ENCODE results near the gene CCDC74B.
A peak's percentile ranks its signal among the peaks of the same experiment; 100 is the strongest.
"Not testable (repeated sequence)": the region's sequence is repeated elsewhere in the genome, so short reads cannot be mapped to it uniquely, and the experiment has no call there.

CCDC74B gene

DNA sequence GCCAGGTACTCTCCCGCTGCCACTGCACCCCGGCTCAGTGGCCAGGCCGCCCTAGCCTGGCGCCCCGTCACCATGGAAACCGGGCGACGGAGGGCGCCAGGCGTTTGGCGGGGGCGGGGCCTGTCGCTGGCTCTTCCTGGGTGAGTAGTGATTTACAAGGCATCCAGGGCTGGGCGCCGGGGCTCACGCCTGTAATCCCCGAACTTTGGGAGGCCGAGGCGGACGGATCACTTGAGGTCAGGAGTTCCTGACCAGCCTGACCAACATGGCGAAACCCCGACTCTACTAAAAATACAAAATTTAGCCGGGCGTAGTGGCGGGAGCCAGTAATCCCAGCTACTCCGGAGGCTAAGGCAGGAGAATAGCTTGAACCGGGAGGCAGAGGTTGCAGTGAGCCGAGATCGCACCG, at the start of gene CCDC74B:
Gene CCDC74B, minus strand, starts transcription at position 107 of the 409 bp plus-strand sequence. CDS start 116 bp downstream, outside the sequence.
- in situ Hi-C loops (cut with HindIII; ENCODE audit: low pct_ligation_motif_present, low sequenced_read_pairs); DNase-seq; H3K36me3 ChIP-seq (replicated peaks); H3K27ac ChIP-seq; H3K27me3 ChIP-seq (replicated peaks): not testable (repeated sequence)
- peak within 1 kb of the TSS; percentile 51 for H3K4me3 ChIP-seq (ENCODE audit: low read depth, low read length)

DNA sequence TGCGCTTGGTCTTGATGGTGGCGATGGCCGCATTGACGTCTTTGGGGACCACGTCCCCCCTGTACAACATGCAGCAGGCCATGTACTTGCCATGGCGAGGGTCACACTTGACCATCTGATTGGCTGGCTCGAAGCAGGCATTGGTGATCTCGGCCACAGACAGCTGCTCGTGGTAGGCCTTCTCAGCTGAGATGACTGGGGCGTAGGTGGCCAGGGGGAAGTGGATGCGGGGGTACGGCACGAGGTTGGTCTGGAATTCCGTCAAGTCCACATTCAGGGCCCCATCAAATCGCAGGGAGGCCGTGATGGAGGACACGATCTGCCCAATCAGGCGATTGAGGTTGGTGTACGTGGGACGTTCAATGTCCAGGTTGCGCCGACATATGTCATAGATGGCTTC, 48.9 kb upstream of the CCDC74B start:
- DNase-seq; H3K27ac ChIP-seq; H3K36me3 ChIP-seq (replicated peaks); in situ Hi-C loops (cut with HindIII; ENCODE audit: low pct_ligation_motif_present, low sequenced_read_pairs); H3K27me3 ChIP-seq (replicated peaks); H3K4me3 ChIP-seq (ENCODE audit: low read depth, low read length): not testable (repeated sequence)

DNA sequence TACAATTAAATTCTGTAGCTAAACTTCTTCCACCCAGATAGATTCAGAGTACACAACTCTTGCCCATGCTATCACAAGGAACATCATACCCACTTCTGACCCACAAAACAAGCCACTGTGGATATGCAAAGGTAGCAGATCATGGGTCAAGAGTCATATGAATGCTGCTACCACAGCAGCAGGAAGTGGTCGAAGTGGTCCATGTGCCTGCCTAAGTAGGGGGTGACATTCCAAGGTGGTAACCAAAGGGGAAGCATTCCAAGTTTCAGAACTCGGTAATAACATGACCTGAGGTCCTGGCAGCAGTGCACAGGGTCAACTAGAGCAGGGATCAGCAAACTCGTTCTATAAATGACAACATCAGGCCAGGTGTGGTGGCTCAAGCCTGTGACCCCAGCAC, 47.5 kb upstream of the CCDC74B start:
- DNase-seq; H3K27me3 ChIP-seq (replicated peaks); H3K27ac ChIP-seq; H3K4me3 ChIP-seq (ENCODE audit: low read depth, low read length); H3K36me3 ChIP-seq (replicated peaks); in situ Hi-C loops (cut with HindIII; ENCODE audit: low pct_ligation_motif_present, low sequenced_read_pairs): not testable (repeated sequence)

DNA sequence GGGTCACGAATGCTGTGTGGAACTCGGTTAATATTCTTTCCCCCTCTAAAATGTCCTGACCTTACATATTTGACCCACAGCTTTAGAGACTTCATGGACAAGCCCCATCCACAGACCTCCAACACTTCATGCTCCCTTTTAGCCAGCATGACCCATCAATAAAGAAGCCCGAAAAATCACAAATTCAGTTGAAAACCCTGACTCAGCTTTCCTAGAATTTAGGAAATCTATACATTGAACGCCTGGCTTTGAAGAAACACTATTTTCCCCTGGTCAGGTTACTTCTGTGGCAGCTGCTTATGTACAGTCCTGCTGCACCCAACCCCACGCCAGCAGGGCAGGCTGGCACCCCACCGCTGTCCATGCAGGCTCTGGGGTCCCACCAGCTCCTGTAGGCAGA, 46.4 kb upstream of the CCDC74B start:
- in situ Hi-C loops (cut with HindIII; ENCODE audit: low pct_ligation_motif_present, low sequenced_read_pairs); H3K27ac ChIP-seq; H3K36me3 ChIP-seq (replicated peaks): not testable (repeated sequence)

DNA sequence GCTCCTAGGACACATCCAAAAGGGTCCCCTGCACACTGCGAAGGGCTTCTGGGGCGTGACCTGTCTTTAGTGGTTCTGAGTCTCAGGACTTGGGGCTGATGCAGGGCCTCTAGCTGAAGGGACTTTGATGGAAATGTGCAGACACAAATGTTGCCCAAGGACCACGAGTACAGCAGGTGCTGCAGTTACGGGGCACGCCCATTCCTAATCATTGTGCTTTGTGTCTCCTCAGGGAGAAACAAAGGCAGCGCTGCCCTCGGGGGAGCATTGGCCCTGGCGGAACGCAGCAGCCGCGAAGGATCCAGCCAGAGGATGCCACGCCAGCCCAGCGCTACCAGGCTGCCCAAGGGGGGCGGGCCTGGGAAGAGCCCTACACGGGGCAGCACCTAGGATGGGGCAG, 45.3 kb upstream of the CCDC74B start:
- DNase-seq, result no peak
- TF ChIP-seq, protein P1, sequence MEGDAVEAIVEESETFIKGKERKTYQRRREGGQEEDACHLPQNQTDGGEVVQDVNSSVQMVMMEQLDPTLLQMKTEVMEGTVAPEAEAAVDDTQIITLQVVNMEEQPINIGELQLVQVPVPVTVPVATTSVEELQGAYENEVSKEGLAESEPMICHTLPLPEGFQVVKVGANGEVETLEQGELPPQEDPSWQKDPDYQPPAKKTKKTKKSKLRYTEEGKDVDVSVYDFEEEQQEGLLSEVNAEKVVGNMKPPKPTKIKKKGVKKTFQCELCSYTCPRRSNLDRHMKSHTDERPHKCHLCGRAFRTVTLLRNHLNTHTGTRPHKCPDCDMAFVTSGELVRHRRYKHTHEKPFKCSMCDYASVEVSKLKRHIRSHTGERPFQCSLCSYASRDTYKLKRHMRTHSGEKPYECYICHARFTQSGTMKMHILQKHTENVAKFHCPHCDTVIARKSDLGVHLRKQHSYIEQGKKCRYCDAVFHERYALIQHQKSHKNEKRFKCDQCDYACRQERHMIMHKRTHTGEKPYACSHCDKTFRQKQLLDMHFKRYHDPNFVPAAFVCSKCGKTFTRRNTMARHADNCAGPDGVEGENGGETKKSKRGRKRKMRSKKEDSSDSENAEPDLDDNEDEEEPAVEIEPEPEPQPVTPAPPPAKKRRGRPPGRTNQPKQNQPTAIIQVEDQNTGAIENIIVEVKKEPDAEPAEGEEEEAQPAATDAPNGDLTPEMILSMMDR (IDR thresholded peaks at IDR 0.05; ENCODE audit: low read depth, low read length, missing control alignments), result no peak
- no peaks in the 10 kb centered on the region for H3K36me3 ChIP-seq (replicated peaks)
- H3K27me3 ChIP-seq (replicated peaks), result no peaks in the 10 kb centered on the region
- H3K27ac ChIP-seq, result no peak overlapping the region
- in situ Hi-C loops (cut with HindIII; ENCODE audit: low pct_ligation_motif_present, low sequenced_read_pairs), result no loop called here
- H3K4me3 ChIP-seq (ENCODE audit: low read depth, low read length), result no peak overlapping the region

More for the DNA sequence above, 46.4 kb upstream of the CCDC74B start:
- not testable (repeated sequence) for H3K27me3 ChIP-seq (replicated peaks); DNase-seq; H3K4me3 ChIP-seq (ENCODE audit: low read depth, low read length)

DNA sequence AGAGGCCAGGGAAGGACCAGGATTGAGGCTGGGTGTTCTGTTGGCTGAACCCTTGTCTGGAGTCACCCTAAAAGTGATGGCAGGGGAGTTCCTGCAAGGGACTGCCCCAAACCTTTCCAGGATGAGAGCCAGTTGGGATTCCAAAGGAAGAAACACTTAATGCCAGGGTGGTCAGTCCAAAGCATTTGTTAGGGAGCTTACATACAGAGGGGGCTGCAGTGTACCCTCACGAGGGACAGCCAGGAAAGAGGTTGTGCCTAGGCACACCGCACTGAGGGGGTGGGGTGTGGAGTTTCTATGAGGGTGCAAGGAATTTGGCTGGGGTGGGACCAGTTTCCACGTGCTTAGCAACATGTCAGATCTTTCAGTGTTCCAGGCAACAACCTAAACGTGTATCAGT, 44.0 kb upstream of the CCDC74B start:
- H3K4me3 ChIP-seq (ENCODE audit: low read depth, low read length); H3K36me3 ChIP-seq (replicated peaks); DNase-seq; in situ Hi-C loops (cut with HindIII; ENCODE audit: low pct_ligation_motif_present, low sequenced_read_pairs); H3K27ac ChIP-seq; H3K27me3 ChIP-seq (replicated peaks): not testable (repeated sequence)

DNA sequence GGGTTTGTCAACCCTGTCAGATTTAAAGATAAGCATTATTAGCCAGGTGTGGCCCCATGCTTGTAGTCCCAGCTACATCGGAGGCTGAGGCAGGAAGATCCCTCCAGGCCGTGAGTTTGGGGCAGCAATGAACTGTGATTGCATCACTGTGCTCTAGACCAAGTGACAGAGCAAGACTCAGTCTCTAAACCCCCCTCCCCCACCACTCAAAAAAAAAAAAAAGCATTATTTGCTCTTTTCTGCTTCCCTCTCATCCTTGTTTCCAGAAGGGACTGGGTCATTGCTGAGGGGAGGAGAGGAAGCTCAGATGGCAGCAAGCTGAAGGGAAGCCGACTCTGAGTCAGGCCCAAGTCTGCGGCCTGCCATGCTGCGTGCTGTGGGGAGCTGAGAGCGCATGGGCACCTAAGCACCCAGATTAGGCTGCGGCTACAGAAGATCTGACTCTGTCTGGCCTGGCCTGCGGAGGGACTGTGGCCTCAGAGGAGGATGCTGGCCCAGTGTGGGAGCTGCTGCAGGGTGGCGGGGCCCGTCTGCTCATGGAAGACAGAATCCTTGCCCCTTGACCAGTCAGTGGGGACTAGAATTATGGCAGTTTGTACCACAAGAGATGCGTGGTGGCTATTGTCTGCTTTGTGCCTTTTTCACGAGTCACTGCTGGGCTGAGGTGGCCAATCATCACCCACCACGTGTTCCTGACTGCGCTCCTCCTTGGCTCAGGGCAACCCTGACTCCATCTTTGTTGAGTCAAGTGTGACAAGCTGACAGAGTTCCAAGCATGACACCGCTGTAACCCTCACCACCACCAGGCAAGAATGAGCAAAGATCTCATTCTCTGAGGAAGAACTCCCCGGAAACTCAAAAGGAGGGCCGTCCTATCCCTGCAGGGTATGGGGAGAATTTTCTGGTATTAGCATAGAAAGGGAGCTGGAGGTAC, 43.2 kb upstream of the CCDC74B start:
- in situ Hi-C loops (cut with HindIII; ENCODE audit: low pct_ligation_motif_present, low sequenced_read_pairs); H3K27me3 ChIP-seq (replicated peaks); H3K4me3 ChIP-seq (ENCODE audit: low read depth, low read length); H3K27ac ChIP-seq; DNase-seq; H3K36me3 ChIP-seq (replicated peaks): not testable (repeated sequence)

DNA sequence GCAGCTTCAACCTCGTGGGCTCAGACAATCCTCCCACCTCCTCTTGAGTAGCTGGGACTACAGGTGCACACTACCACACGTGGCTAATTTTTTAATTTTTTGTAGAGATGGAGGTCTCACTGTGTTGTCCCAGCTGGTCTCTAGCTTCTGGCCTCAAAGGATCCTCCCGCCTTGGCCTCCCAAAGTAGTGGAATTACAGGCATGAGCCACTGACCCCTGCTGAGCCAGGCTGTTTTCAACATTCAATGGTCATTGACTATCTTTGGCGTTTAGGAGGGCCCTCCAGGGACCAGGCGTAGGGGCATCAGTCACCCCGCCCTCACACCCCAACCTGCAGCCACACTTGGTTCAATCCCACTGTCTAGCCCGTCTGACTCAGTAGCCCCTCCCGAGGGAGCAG, 42.4 kb upstream of the CCDC74B start:
- Histone ChIP-seq H3K36me3 (replicated peaks) (peaks cover 2% of the 10 kb centered on the region), H3K27ac (no peak overlapping the region), H3K4me3 (ENCODE audit: low read depth, low read length) (no peak overlapping the region), H3K27me3 (replicated peaks) (no peaks in the 10 kb centered on the region)
- in situ Hi-C loops (cut with HindIII; ENCODE audit: low pct_ligation_motif_present, low sequenced_read_pairs), result no loop called here
- DNase-seq, result no peak
- TF ChIP-seq, protein P1 (IDR thresholded peaks at IDR 0.05; ENCODE audit: low read depth, low read length, missing control alignments), result no peak

DNA sequence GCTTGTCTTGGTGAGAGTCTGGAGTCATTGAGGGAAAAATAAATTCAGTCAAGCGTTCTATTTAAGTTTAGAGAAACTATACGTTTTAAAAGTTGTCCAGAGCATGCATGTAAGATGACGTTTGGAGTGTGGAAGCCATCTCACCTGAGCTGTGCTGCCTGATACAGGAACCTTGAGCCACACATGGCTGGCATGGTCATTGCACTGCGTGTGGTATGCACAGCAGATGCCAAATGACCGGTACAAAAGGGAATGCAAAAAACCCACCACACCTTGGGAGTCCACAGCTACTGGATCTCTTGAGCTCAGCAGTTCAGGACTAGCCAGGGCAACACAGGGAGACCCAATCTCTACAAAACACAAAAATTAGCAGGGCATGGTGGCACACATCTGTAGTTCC, 41.5 kb upstream of the CCDC74B start:
- in situ Hi-C loops (cut with HindIII; ENCODE audit: low pct_ligation_motif_present, low sequenced_read_pairs), result no loop called here
- Histone ChIP-seq H3K27me3 (replicated peaks) (no peaks in the 10 kb centered on the region), H3K27ac (no peak overlapping the region), H3K4me3 (ENCODE audit: low read depth, low read length) (no peak overlapping the region), H3K36me3 (replicated peaks) (peaks cover 2% of the 10 kb centered on the region)
- DNase-seq, result no peak
- TF ChIP-seq, protein P1 (IDR thresholded peaks at IDR 0.05; ENCODE audit: low read depth, low read length, missing control alignments), result no peak
